A549 (cell line): ENCODE results near the gene PLIN4. TPM values are rescaled to one million over a fixed set of nuclear protein-coding genes. Genes with fewer than 3 reads are reported as not detected.

ENCODE experiments used
- ATAC-seq, 2 experiments: fragments of 200-7000 bp in 1 of 2; fragments of >200 bp in 1 of 2; cut with Nextera tagmentation in 1 of 2; cut with Tn5 transposase in 1 of 2; 3 replicates each; pipeline versions ENCODE4 v1.8.0 to v1.9.1; 2018 to 2020; ENCODE audit warnings: mild to moderate bottlenecking in 1 of 2, moderate library complexity in 1 of 2
- CTCF ChIA-PET: fragments of 300-600 bp; sonication (Branson Sonifier 250); formaldehyde crosslinking; extraction: SDS; loops from one replicate; lab custom pipeline; 2021; ENCODE audit warnings: antibody characterized with exemption, inconsistent platforms; lab: Yijun Ruan, JAX
- POLR2A ChIA-PET: fragments of 350-600 bp; formaldehyde crosslinking; extraction: SDS; loops from one replicate; lab custom pipeline; 2021; ENCODE audit warnings: antibody characterized with exemption, inconsistent platforms; lab: Yijun Ruan, JAX
- DNase-seq, 2 experiments: peaks; one replicate each; pipeline versions ENCODE4 v3.0.0 to v3.0.0-alpha.2; 2011 to 2016; ENCODE audit warnings: low read depth in 1 of 2, low spot score in 1 of 2
- FAIRE-seq: peaks from 2 replicates; lab custom pipeline; 2011; peaks lifted over from hg19 to GRCh38; lab: Jason Lieb, UNC
- H3K27ac ChIP-seq, 2 experiments: fragments of >200 bp; sonication (Bioruptor Twin); formaldehyde crosslinking; 3 replicates each; pipeline ENCODE4 v1.5.1; 2016 to 2017
- H3K4me1 ChIP-seq: fragments of >200 bp; sonication (Bioruptor Twin); formaldehyde crosslinking; 3 replicates; pipeline ENCODE4 v1.6.1; 2016
- H3K4me2 ChIP-seq: fragments of >200 bp; sonication (Bioruptor Twin); formaldehyde crosslinking; 3 replicates; pipeline ENCODE4 v1.6.1; 2016
- H3K4me3 ChIP-seq: fragments of >200 bp; sonication (Bioruptor Twin); formaldehyde crosslinking; 3 replicates; pipeline ENCODE4 v1.5.1; 2016
- H3K9me3 ChIP-seq: fragments of >200 bp; sonication (Bioruptor Twin); formaldehyde crosslinking; 3 replicates; pipeline ENCODE4 v1.6.1; 2016
- BHLHE40 ChIP-seq: IDR thresholded peaks from 2 replicates; pipeline ENCODE4 v1.6.1; 2012; ENCODE audit warnings: low read depth, low read length, inconsistent platforms
- CEBPB ChIP-seq, 2 experiments: fragments of >200 bp in 1 of 2; sonication (Bioruptor Twin) in 1 of 2; formaldehyde crosslinking in 1 of 2; IDR thresholded peaks; 2 replicates each; pipeline ENCODE4 v1.6.1; 2012 to 2016
- CHD2 ChIP-seq: fragments of 150-350 bp; IDR thresholded peaks from 2 replicates; pipeline ENCODE4 v1.6.1; 2014; ENCODE audit warnings: low read length; ENCODE audit not compliant: partially characterized antibody
- ESRRA ChIP-seq: fragments of 150-350 bp; IDR thresholded peaks from 2 replicates; pipeline ENCODE4 v1.6.1; 2014; ENCODE audit warnings: mild to moderate bottlenecking, low read length, borderline replicate concordance
- FOXS1 ChIP-seq: fragments of 250-450 bp; sonication (Bioruptor Pico); IDR thresholded peaks from 2 replicates; pipeline ENCODE4 v1.5.0; 2020; ENCODE audit warnings: mild to moderate bottlenecking, moderate library complexity
- GATA3 ChIP-seq: IDR thresholded peaks from 2 replicates; pipeline ENCODE4 v1.6.1; 2012; ENCODE audit warnings: borderline replicate concordance
- HDAC2 ChIP-seq: fragments of 200-600 bp; sonication (generic); IDR thresholded peaks from 2 replicates; pipeline ENCODE4 v1.6.1; 2016
- HEYL ChIP-seq: fragments of 250-450 bp; sonication (Bioruptor Pico); IDR thresholded peaks from 2 replicates; pipeline ENCODE4 v1.8.0; 2021; ENCODE audit warnings: mild to moderate bottlenecking, moderate library complexity
- HOXB13 ChIP-seq: fragments of 250-450 bp; sonication (Bioruptor Pico); IDR thresholded peaks from 2 replicates; pipeline ENCODE4 v1.5.0; 2020; ENCODE audit warnings: low read depth, mild to moderate bottlenecking, moderate library complexity
- NFE2L2 ChIP-seq: fragments of 150-350 bp; conservative IDR thresholded peaks from 2 replicates; pipeline ENCODE4 v1.6.1; 2014; ENCODE audit warnings: low read length
- NR3C1 ChIP-seq: fragments of >200 bp; sonication (Bioruptor Twin); formaldehyde crosslinking; IDR thresholded peaks from 3 replicates; pipeline ENCODE4 v1.6.1; 2017
- PHF8 ChIP-seq: fragments of 200-600 bp; sonication (generic); IDR thresholded peaks from 2 replicates; pipeline ENCODE4 v1.6.1; 2016; ENCODE audit warnings: low read depth, mild to moderate bottlenecking, antibody characterized with exemption, moderate library complexity, borderline replicate concordance
- POLR2AphosphoS2 ChIP-seq: conservative IDR thresholded peaks from 2 replicates; pipeline ENCODE4 v1.6.1; 2012; ENCODE audit warnings: low read length, improper control_type of control experiment, inconsistent platforms
- RAD21 ChIP-seq, 2 experiments: fragments of >200 bp in 1 of 2; sonication (Bioruptor Twin) in 1 of 2; formaldehyde crosslinking in 1 of 2; IDR thresholded peaks in 1 of 2; conservative IDR thresholded peaks in 1 of 2; 2 replicates in 1 of 2; 3 replicates in 1 of 2; pipeline ENCODE4 v1.6.1; 2012 to 2018; ENCODE audit warnings: inconsistent platforms in 1 of 2
- RCOR1 ChIP-seq: fragments of 150-350 bp; IDR thresholded peaks from 2 replicates; pipeline ENCODE4 v1.6.1; 2014; ENCODE audit warnings: antibody characterized with exemption, low read length, low read depth
- SREBF2 ChIP-seq: fragments of 450-650 bp; IDR thresholded peaks from 2 replicates; pipeline ENCODE4 v1.6.1; 2014; ENCODE audit warnings: mild to moderate bottlenecking, moderate library complexity
- ZC3H11A ChIP-seq: fragments of 450-650 bp; IDR thresholded peaks from 2 replicates; pipeline ENCODE4 v1.6.1; 2014; ENCODE audit warnings: antibody characterized with exemption, mild to moderate bottlenecking
- ZNF302 ChIP-seq: fragments of 250-450 bp; sonication (Bioruptor Pico); IDR thresholded peaks from 2 replicates; pipeline ENCODE4 v1.9.0; 2021; ENCODE audit warnings: inconsistent platforms, mild to moderate bottlenecking, moderate library complexity
- WGBS: methylation state at CpG from one replicate; pipeline ENCODE4 v1.1.6; 2017; ENCODE audit errors: missing lambda C conversion rate; 5-methylcytosine and 5-hydroxymethylcytosine counted together
- polyA plus RNA-seq, 4 experiments: library from polyadenylated mRNA; depleted of rRNA in 3 of 4; stranded (reverse); fragments of >200 nt; fragmentation: RNase III in 1 of 4; extraction: RNeasy Plus Mini Kit Qiagen cat#74134 plus additional on column Dnase treatment in 1 of 4; gene quantifications; 2 replicates in 3 of 4; 3 replicates in 1 of 4; pipeline ENCODE4 v1.2.3, GENCODE V29; 2011 to 2017
- TF ChIP-seq, protein P1 (sequence below): fragments of 200-600 bp; sonication (generic); IDR thresholded peaks from 2 replicates; pipeline ENCODE4 v1.6.1; 2016; ENCODE audit warnings: antibody characterized with exemption, mild to moderate bottlenecking, moderate library complexity
- TF ChIP-seq, protein P2 (sequence below): fragments of >200 bp; sonication (Bioruptor Twin); formaldehyde crosslinking; IDR thresholded peaks from 2 replicates; pipeline ENCODE4 v1.6.1; 2016
- TF ChIP-seq, protein P3 (sequence below): fragments of >200 bp; sonication (Bioruptor Twin); formaldehyde crosslinking; IDR thresholded peaks from 3 replicates; pipeline ENCODE4 v1.5.1; 2016

PLIN4 gene
- polyA plus RNA-seq, 2 of the 4 experiments (the other 2 are of a cell fraction), result 0.04 to 0.23 TPM

- no peak for ATAC-seq
- WGBS, result 73% methylated on average over 3 of the region's 3 CpGs
- CTCF ChIA-PET, result interaction anchor here (1.8 kb wide), 1 partner anchor 56 kb away, joined by 6 read pairs; no protein-coding TSS in a partner anchor
These were observed 50.5 kb downstream of the PLIN4 start for GRCh38 chr19:4467835-4468234.

GRCh38 chr19:4464815-4465581, 53.3 kb downstream of the PLIN4 start:
- Histone ChIP-seq H3K4me1 (no peaks in the 10 kb centered on the region), H3K4me2 (no peak overlapping the region), H3K4me3 (no peak overlapping the region), H3K9me3 (no peaks in the 10 kb centered on the region), H3K27ac (no peak overlapping the region)
- ATAC-seq (no peak), DNase-seq (no peak), FAIRE-seq (no peak)
- TF ChIP-seq RAD21 (conservative IDR thresholded peaks at IDR 0.05 in 1 of 2, IDR thresholded peaks at IDR 0.05 in 1 of 2) (no peak), POLR2AphosphoS2 (no peak), HOXB13 (no peak), NR3C1 (no peak)
- TF ChIP-seq, protein P1, sequence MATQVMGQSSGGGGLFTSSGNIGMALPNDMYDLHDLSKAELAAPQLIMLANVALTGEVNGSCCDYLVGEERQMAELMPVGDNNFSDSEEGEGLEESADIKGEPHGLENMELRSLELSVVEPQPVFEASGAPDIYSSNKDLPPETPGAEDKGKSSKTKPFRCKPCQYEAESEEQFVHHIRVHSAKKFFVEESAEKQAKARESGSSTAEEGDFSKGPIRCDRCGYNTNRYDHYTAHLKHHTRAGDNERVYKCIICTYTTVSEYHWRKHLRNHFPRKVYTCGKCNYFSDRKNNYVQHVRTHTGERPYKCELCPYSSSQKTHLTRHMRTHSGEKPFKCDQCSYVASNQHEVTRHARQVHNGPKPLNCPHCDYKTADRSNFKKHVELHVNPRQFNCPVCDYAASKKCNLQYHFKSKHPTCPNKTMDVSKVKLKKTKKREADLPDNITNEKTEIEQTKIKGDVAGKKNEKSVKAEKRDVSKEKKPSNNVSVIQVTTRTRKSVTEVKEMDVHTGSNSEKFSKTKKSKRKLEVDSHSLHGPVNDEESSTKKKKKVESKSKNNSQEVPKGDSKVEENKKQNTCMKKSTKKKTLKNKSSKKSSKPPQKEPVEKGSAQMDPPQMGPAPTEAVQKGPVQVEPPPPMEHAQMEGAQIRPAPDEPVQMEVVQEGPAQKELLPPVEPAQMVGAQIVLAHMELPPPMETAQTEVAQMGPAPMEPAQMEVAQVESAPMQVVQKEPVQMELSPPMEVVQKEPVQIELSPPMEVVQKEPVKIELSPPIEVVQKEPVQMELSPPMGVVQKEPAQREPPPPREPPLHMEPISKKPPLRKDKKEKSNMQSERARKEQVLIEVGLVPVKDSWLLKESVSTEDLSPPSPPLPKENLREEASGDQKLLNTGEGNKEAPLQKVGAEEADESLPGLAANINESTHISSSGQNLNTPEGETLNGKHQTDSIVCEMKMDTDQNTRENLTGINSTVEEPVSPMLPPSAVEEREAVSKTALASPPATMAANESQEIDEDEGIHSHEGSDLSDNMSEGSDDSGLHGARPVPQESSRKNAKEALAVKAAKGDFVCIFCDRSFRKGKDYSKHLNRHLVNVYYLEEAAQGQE, result no peak
- TF ChIP-seq, protein P2, sequence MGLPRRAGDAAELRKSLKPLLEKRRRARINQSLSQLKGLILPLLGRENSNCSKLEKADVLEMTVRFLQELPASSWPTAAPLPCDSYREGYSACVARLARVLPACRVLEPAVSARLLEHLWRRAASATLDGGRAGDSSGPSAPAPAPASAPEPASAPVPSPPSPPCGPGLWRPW, result no peak
- ChIA-PET CTCF (interaction anchor here (0.7 kb wide), 2 partner anchors 171 to 927 kb away, joined by 3 read pairs; no protein-coding TSS in a partner anchor), POLR2A (interaction anchor here (0.6 kb wide), 1 partner anchor 207 kb away, joined by 4 read pairs; no protein-coding TSS in a partner anchor)
- 67% methylated on average over 8 of the region's 8 CpGs for WGBS

More at GRCh38 chr19:4467835-4468234, 50.5 kb downstream of the PLIN4 start:
- TF ChIP-seq CEBPB (IDR thresholded peaks at IDR 0.05), result no peak
- no peak for TF ChIP-seq NFE2L2
- TF ChIP-seq ZC3H11A, result no peak
- TF ChIP-seq HEYL (CRISPR knock-in tag), result no peak
- no peak for TF ChIP-seq BHLHE40
- TF ChIP-seq, protein P3, sequence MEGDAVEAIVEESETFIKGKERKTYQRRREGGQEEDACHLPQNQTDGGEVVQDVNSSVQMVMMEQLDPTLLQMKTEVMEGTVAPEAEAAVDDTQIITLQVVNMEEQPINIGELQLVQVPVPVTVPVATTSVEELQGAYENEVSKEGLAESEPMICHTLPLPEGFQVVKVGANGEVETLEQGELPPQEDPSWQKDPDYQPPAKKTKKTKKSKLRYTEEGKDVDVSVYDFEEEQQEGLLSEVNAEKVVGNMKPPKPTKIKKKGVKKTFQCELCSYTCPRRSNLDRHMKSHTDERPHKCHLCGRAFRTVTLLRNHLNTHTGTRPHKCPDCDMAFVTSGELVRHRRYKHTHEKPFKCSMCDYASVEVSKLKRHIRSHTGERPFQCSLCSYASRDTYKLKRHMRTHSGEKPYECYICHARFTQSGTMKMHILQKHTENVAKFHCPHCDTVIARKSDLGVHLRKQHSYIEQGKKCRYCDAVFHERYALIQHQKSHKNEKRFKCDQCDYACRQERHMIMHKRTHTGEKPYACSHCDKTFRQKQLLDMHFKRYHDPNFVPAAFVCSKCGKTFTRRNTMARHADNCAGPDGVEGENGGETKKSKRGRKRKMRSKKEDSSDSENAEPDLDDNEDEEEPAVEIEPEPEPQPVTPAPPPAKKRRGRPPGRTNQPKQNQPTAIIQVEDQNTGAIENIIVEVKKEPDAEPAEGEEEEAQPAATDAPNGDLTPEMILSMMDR, result no peak
- TF ChIP-seq PHF8, result no peak
- TF ChIP-seq, protein P1, result no peak
- no peak for TF ChIP-seq SREBF2
- no peak for TF ChIP-seq GATA3
- TF ChIP-seq HDAC2, result no peak
- TF ChIP-seq ESRRA, result no peak
- TF ChIP-seq ZNF302, result no peak
- TF ChIP-seq, protein P2, result no peak
- no peak for TF ChIP-seq RCOR1
- TF ChIP-seq FOXS1, result no peak
- no peak for TF ChIP-seq CHD2
- H3K4me2 ChIP-seq, result no peak overlapping the region
- POLR2A ChIA-PET, result no interaction called here
- FAIRE-seq (no peak), DNase-seq (no peak)
- H3K4me1 ChIP-seq, result no peaks in the 10 kb centered on the region
- H3K27ac ChIP-seq, result no peak overlapping the region
- H3K4me3 ChIP-seq, result no peak overlapping the region
- no peaks in the 10 kb centered on the region for H3K9me3 ChIP-seq
